Neural cell (in vitro differentiated cells): ENCODE measurements around the gene ALDH16A1. TPM values are rescaled to one million over a fixed set of nuclear protein-coding genes. Genes with fewer than 3 reads are reported as not detected.

Experiments
- H2AFZ ChIP-seq: fragments of 200-600, 300-800 bp; sonication (generic), shearing (Covaris generic); 2 replicates; pipeline ENCODE4 v1.6.0; 2014; ENCODE audit warnings: low read depth, mild to moderate bottlenecking, antibody characterized with exemption, low read length, moderate library complexity
- H3F3A ChIP-seq: fragments of 200-600 bp; shearing (Covaris generic); 2 replicates; pipeline ENCODE4 v1.6.1; 2016; ENCODE audit warnings: mild to moderate bottlenecking, moderate library complexity, mixed read lengths, antibody characterized with exemption, low read length; ENCODE audit not compliant: insufficient read depth, poor library complexity, severe bottlenecking
- H3K27ac ChIP-seq: fragments of 200-600, 300-800 bp; sonication (generic), shearing (Covaris generic); 2 replicates; pipeline ENCODE4 v1.5.1; 2014; ENCODE audit warnings: mild to moderate bottlenecking, low read length, moderate library complexity
- H3K27me3 ChIP-seq: fragments of 300-800, 200-600 bp; sonication (generic), shearing (Covaris generic); 2 replicates; pipeline ENCODE4 v1.6.0; 2014; ENCODE audit warnings: mild to moderate bottlenecking, low read depth, low read length, moderate library complexity; ENCODE audit not compliant: insufficient read depth
- H3K36me3 ChIP-seq: fragments of 300-800, 200-600 bp; sonication (generic), shearing (Covaris generic); 2 replicates; pipeline ENCODE4 v1.5.1; 2014; ENCODE audit warnings: mild to moderate bottlenecking, antibody characterized with exemption, low read length, moderate library complexity; ENCODE audit not compliant: insufficient read depth
- H3K4me2 ChIP-seq: fragments of 300-800, 200-600 bp; sonication (generic), shearing (Covaris generic); 2 replicates; pipeline ENCODE4 v1.6.0; 2014; ENCODE audit warnings: mild to moderate bottlenecking, low read length
- H3K4me3 ChIP-seq: fragments of 300-800, 200-600 bp; sonication (generic), shearing (Covaris generic); 2 replicates; pipeline ENCODE4 v1.5.1; 2014; ENCODE audit warnings: mild to moderate bottlenecking, low read length, moderate library complexity
- H3K79me2 ChIP-seq: fragments of 200-600 bp; shearing (Covaris generic); replicated peaks from 2 replicates; pipeline ENCODE4 v1.6.0; 2014; ENCODE audit warnings: mild to moderate bottlenecking, low read length, moderate library complexity; ENCODE audit not compliant: insufficient read depth
- H3K9ac ChIP-seq: fragments of 300-800, 200-600 bp; sonication (generic), shearing (Covaris generic); 2 replicates; pipeline ENCODE4 v1.6.1; 2016; ENCODE audit warnings: mild to moderate bottlenecking, low read length, mixed read lengths
- H3K9me2 ChIP-seq: fragments of 200-600 bp; shearing (Covaris generic); 2 replicates; pipeline ENCODE4 v1.6.1; 2016; ENCODE audit warnings: mild to moderate bottlenecking, low read length, mixed read lengths; ENCODE audit not compliant: insufficient read depth
- H3K9me3 ChIP-seq: fragments of 200-600, 300-800 bp; sonication (generic), shearing (Covaris generic); 2 replicates; pipeline ENCODE4 v1.6.1; 2016; ENCODE audit warnings: mild to moderate bottlenecking, mixed run types, low read length, moderate library complexity, mixed read lengths
- H4K20me1 ChIP-seq: fragments of 200-600 bp; shearing (Covaris generic); 2 replicates; pipeline ENCODE4 v1.6.1; 2016; ENCODE audit warnings: mild to moderate bottlenecking, mixed run types; ENCODE audit not compliant: insufficient read depth
- EP300 ChIP-seq: fragments of 450-650 bp; conservative IDR thresholded peaks from 2 replicates; pipeline ENCODE4 v1.6.1; 2014; ENCODE audit warnings: antibody characterized with exemption, mild to moderate bottlenecking, moderate library complexity; ENCODE audit not compliant: poor library complexity, severe bottlenecking
- EZH2 ChIP-seq: fragments of 200-600, 300-800 bp; shearing (Covaris generic), sonication (generic); IDR thresholded peaks from 2 replicates; pipeline ENCODE4 v1.6.1; 2014; ENCODE audit warnings: antibody characterized with exemption, low read length, borderline replicate concordance, mild to moderate bottlenecking; ENCODE audit not compliant: insufficient read depth, poor library complexity, severe bottlenecking
- MXI1 ChIP-seq: fragments of 450-650 bp; conservative IDR thresholded peaks from 2 replicates; pipeline ENCODE4 v1.6.1; 2014; ENCODE audit warnings: antibody characterized with exemption, mild to moderate bottlenecking; ENCODE audit not compliant: poor library complexity, severe bottlenecking
- POLR2AphosphoS5 ChIP-seq: IDR thresholded peaks from 2 replicates; pipeline ENCODE4 v1.6.1; 2012
- RAD21 ChIP-seq: fragments of 450-650 bp; conservative IDR thresholded peaks from 2 replicates; pipeline ENCODE4 v1.6.1; 2014; ENCODE audit warnings: antibody characterized with exemption, mild to moderate bottlenecking, moderate library complexity
- SMC3 ChIP-seq: fragments of 450-650 bp; conservative IDR thresholded peaks from 2 replicates; pipeline ENCODE4 v1.6.1; 2014; ENCODE audit warnings: antibody characterized with exemption, mild to moderate bottlenecking, moderate library complexity; ENCODE audit not compliant: poor library complexity
- TAF1 ChIP-seq: IDR thresholded peaks from 2 replicates; pipeline ENCODE4 v1.6.1; 2012; ENCODE audit warnings: low read depth
- polyA plus RNA-seq: library from polyadenylated mRNA; depleted of rRNA; stranded (reverse); fragments of >200 nt; gene quantifications from 2 replicates; pipeline ENCODE4 v1.2.3, GENCODE V29; 2014
- TF ChIP-seq, protein P1 (sequence below): fragments of 450-650 bp; IDR thresholded peaks from 2 replicates; pipeline ENCODE4 v1.5.1; 2014; ENCODE audit warnings: antibody characterized with exemption, mild to moderate bottlenecking, moderate library complexity; ENCODE audit not compliant: poor library complexity, severe bottlenecking
- TF ChIP-seq, protein P2 (sequence below): IDR thresholded peaks from 2 replicates; pipeline ENCODE4 v1.6.1; 2012; ENCODE audit warnings: borderline replicate concordance

Gene ALDH16A1
- polyA plus RNA-seq, 1 donor from 2014 or later: 13.5 TPM

DNA sequence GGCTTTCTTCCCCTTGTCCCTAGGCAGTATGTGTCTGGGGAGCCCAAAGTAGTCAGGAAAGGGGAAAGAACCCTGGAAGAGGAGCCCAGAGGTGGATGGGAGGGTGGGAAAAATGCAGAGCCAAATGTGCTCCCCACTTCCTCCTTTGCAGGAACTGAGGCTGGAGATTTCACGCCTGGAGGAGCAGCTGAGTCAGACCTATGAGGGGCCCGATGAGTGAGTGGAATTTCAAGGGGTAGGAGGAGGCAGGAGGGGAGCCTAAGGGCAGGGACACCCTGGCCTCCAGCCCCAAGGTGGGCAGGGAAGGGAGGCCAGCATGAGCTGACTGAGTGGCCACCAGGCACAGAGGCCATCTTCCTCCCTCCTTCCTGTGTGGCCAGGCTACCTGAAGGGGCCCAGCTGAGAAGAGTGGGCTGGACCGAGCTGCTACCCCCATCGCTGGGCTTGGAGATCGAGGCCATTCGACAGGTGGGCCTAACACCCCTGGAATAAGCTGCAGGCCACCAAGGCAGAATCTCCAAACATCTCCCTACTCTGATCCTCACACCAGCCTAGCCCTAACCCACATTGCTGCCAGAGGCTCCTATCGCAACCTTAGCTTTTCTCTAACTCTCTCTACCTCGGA lies 44.1 kb upstream of the ALDH16A1 start:
- Histone ChIP-seq H2AFZ (no peak overlapping the region), H3K9me2 (no peaks in the 10 kb centered on the region), H3K9ac (no peak overlapping the region), H3K27ac (no peak overlapping the region), H3K27me3 (no peaks in the 10 kb centered on the region), H3K36me3 (no peaks in the 10 kb centered on the region), H3F3A (no peaks in the 10 kb centered on the region), H4K20me1 (no peaks in the 10 kb centered on the region), H3K4me2 (no peak overlapping the region), H3K9me3 (no peaks in the 10 kb centered on the region), H3K79me2 (no peaks in the 10 kb centered on the region), H3K4me3 (no peak overlapping the region)
- TF ChIP-seq SMC3 (no peak), EP300 (no peak), POLR2AphosphoS5 (no peak), TAF1 (no peak), MXI1 (no peak), EZH2 (no peak), RAD21 (no peak)
- TF ChIP-seq, protein P1, sequence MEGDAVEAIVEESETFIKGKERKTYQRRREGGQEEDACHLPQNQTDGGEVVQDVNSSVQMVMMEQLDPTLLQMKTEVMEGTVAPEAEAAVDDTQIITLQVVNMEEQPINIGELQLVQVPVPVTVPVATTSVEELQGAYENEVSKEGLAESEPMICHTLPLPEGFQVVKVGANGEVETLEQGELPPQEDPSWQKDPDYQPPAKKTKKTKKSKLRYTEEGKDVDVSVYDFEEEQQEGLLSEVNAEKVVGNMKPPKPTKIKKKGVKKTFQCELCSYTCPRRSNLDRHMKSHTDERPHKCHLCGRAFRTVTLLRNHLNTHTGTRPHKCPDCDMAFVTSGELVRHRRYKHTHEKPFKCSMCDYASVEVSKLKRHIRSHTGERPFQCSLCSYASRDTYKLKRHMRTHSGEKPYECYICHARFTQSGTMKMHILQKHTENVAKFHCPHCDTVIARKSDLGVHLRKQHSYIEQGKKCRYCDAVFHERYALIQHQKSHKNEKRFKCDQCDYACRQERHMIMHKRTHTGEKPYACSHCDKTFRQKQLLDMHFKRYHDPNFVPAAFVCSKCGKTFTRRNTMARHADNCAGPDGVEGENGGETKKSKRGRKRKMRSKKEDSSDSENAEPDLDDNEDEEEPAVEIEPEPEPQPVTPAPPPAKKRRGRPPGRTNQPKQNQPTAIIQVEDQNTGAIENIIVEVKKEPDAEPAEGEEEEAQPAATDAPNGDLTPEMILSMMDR: no peak
- TF ChIP-seq, protein P2, sequence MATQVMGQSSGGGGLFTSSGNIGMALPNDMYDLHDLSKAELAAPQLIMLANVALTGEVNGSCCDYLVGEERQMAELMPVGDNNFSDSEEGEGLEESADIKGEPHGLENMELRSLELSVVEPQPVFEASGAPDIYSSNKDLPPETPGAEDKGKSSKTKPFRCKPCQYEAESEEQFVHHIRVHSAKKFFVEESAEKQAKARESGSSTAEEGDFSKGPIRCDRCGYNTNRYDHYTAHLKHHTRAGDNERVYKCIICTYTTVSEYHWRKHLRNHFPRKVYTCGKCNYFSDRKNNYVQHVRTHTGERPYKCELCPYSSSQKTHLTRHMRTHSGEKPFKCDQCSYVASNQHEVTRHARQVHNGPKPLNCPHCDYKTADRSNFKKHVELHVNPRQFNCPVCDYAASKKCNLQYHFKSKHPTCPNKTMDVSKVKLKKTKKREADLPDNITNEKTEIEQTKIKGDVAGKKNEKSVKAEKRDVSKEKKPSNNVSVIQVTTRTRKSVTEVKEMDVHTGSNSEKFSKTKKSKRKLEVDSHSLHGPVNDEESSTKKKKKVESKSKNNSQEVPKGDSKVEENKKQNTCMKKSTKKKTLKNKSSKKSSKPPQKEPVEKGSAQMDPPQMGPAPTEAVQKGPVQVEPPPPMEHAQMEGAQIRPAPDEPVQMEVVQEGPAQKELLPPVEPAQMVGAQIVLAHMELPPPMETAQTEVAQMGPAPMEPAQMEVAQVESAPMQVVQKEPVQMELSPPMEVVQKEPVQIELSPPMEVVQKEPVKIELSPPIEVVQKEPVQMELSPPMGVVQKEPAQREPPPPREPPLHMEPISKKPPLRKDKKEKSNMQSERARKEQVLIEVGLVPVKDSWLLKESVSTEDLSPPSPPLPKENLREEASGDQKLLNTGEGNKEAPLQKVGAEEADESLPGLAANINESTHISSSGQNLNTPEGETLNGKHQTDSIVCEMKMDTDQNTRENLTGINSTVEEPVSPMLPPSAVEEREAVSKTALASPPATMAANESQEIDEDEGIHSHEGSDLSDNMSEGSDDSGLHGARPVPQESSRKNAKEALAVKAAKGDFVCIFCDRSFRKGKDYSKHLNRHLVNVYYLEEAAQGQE: no peak

DNA sequence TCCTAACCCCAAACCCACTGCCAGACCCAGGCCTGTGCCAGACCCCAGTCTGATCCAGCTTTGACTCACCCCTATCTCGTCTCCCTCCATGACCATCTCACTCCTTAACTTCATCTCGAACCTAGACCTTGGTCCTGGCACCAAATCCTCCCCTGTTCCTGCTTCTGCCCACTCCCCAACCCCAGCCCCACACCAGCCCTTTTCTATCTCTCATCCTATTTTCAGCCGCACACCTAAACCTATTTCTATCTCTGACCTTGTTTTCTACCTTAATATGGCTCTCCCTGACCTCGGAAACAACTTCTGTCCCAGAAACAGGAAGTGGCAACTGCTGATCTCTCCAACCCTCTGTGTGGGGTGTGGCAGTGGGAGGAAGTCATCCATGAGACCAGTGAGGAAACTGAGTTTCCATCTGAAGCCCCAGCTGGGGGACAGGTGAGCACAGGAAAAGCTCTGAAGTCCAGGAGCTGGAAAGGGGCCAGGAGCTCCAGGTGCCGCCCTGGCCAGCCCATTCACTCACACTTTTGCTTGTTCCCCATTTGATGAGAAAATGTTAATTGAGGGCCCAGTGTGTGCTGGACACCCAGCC lies 43.5 kb upstream of the ALDH16A1 start:
- Histone ChIP-seq H3K27ac (no peak overlapping the region), H3K4me2 (no peak overlapping the region), H3K9me2 (no peaks in the 10 kb centered on the region), H3K4me3 (no peak overlapping the region), H4K20me1 (no peaks in the 10 kb centered on the region), H3K9me3 (no peaks in the 10 kb centered on the region), H2AFZ (no peak overlapping the region), H3F3A (no peaks in the 10 kb centered on the region), H3K36me3 (no peaks in the 10 kb centered on the region), H3K27me3 (no peaks in the 10 kb centered on the region), H3K79me2 (no peaks in the 10 kb centered on the region), H3K9ac (no peak overlapping the region)
- no peak for TF ChIP-seq POLR2AphosphoS5
- TF ChIP-seq TAF1: no peak
- TF ChIP-seq RAD21: no peak
- no peak for TF ChIP-seq MXI1
- no peak for TF ChIP-seq EP300
